GM10266 (cell line): ENCODE results near the gene KIFBP.

Experiments used
- DNase-seq: peaks from one replicate; pipeline ENCODE4 v3.0.0; 2012; ENCODE audit errors: extremely low spot score
- TF ChIP-seq, protein P1 (sequence below): IDR thresholded peaks from 2 replicates; pipeline ENCODE4 v1.5.1; 2012; ENCODE audit warnings: mild to moderate bottlenecking, low read depth; ENCODE audit not compliant: control insufficient read depth, insufficient read depth; ENCODE audit errors: missing control alignments

KIFBP gene

DNA sequence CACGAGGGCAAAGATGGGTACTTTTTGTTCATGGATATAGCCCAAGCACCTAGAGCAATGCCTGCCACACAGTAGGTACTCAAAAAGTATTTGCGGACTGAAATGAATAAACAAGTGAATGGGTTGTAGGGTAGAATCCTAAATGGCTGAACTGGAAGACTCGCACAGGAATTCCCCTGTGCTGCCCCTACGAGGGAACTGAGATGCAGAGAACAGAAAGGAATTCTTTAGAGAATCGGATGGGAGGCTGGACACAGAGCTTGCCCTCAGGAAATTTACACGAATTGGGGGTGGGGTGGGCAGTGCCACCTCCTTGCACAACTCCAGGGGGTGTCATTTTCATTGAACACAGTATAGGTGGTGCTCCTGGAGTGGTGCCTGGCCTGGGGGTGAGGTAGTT is 64.1 kb downstream of the KIFBP start:
- DNase-seq, result no peak
- TF ChIP-seq, protein P1, sequence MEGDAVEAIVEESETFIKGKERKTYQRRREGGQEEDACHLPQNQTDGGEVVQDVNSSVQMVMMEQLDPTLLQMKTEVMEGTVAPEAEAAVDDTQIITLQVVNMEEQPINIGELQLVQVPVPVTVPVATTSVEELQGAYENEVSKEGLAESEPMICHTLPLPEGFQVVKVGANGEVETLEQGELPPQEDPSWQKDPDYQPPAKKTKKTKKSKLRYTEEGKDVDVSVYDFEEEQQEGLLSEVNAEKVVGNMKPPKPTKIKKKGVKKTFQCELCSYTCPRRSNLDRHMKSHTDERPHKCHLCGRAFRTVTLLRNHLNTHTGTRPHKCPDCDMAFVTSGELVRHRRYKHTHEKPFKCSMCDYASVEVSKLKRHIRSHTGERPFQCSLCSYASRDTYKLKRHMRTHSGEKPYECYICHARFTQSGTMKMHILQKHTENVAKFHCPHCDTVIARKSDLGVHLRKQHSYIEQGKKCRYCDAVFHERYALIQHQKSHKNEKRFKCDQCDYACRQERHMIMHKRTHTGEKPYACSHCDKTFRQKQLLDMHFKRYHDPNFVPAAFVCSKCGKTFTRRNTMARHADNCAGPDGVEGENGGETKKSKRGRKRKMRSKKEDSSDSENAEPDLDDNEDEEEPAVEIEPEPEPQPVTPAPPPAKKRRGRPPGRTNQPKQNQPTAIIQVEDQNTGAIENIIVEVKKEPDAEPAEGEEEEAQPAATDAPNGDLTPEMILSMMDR, result no peak

DNA sequence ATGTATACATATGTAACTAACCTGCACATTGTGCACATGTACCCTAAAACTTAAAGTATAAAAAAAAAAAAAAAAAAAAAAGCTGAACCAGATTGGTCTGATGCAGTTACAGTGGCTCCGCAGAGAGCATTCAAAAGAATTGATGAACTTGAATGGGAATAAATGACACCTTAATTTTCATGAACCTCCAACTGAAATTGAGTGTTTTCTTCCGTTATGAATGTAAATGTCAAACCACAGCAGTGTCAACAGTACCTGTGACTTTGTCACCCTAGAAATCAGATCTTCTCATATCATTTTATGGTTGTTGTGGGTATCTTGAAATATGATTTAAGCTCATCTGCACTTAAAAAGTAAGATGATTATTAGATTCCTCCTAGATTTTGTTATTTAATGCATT is 66.6 kb downstream of the KIFBP start:
- no peak for DNase-seq
- TF ChIP-seq, protein P1, result no peak

DNA sequence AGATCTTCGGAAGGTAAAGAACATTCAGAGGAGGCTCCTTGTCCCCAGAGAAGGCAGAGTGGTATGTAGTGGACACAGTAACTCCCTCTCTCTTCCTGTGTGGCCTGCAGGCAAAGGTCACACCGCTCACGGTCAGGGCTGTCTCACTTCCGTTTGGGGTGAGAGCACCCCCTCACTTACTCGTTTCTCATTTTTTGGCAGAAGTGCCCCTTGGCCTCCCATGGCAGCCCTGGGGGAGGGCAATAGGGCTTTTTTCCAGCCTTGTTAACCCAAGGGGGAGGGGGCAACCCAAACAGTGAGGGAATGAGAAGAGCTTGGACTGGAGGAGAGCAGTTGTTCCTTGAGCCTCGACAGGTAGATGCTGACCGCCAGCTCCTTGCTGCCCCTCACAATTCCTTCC is 67.5 kb downstream of the KIFBP start:
- TF ChIP-seq, protein P1, result no peak

DNA sequence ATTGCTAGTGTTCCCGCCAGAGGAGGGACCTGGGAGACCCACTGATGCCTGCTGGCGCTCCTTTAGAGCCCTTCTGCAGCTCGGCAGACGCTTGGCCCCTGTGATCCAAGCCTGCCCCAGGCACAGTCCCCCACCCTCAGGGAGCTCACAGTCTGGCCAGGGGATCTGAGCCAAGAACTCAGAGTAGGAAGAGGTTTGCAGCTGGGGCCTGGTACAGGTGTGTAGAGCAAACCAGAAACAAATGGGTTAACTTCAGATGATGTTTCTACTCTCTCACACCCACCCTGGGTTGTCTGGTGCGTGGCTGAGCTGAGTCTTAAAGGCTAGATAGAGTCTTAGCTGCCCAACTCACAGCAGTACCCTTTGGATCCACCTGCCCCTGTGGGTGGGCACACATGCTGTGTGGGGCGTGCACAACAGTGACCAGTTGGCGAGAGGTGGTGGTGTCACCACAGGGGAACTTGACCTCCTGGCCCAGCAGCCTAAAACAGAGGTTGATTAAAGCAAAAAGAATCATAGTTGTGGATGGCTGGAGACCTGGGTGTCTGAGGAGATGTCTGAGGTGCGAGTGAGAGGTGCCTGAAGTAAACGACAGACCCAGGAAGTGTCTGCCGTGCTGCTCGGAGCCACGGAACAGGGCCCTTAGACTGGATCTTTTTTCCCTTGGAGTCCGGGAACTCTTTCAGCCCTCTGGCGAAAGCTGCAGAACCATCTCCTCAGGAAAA is 68.1 kb downstream of the KIFBP start:
- TF ChIP-seq, protein P1, result no peak
- no peak for DNase-seq

More for the DNA sequence above, 67.5 kb downstream of the KIFBP start:
- DNase-seq, result no peak

DNA sequence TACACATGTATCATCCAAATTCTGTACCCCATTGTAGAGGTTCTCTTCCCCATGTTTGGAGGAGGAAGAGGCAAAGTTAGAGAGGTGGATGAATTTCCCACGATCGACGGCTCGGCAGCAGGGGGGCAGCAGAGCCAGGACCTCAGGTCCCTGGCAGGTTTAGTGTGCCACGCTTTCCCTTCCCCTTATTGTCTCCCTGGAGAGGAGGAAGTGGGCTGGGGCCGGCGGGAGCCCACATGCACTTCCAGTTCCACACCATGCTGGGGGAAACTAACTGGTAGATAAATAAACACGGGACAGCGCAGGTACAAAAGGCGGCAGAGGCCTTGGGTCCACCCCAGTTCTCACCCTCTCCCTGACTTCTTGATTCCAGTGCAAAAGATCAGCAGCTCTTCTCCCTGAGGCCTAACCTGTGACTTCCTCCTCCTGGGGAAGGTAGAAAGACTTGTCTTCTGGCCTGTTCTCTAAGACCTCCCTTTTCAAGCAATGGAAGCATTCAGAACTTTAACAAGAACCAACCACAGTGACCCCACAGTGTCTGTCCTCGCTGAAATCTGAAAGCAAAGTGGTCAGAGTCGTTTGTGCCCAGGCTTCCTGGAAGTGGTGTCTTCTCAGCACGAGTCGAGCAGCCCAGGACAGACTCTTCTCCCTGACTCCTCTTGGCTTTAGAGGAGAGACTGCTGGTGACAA is 68.8 kb downstream of the KIFBP start:
- TF ChIP-seq, protein P1, result no peak
- no peak for DNase-seq

DNA sequence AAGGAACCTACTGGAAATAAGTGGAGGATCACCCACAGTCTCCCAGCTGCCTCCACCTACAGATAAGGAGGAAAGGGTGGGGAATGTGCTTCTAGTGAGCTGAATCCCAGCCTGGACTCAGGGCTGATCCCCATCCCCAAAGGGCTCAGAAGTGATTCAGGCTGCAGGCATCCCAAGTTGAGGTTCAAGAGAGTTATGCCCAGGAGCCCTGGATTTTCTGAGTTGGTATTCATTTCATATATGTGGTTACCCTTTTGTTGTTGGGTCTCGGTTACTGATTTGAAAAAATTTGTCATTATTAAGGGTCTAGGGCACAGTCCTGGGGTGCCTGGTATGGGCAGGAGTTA is 69.3 kb downstream of the KIFBP start:
- no peak for DNase-seq
- TF ChIP-seq, protein P1, result no peak

DNA sequence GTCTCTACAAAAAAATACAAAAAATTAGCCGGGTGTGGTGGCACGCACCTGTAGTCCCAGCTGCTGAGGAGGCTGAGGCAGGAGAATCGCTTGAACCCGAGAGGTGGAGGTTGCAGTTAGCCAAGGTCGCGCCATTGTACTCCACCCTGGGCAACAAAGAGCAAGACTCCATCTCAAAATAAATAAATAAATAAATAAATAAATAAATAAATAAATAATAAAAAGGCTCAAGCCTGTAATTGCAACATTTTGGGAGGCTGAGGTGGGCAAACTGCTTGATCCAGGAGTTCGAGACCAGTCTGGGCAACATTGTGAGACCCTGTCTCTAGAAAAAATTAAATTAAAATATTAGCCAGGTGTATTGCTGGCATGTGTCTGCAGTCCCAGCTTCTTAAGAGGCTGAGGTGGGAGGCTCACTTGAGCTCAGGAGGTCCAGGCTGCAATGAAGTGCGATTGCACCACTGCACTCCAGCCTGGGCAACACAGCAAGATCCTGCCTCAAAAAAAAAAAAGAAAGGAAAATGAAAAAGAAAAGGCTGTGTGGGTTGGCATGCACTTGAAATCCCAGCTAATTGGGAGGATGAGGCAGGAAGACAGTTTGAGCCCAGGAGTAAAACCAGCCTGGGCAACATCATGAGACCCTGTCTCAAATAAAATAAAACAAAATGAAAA is 71.7 kb downstream of the KIFBP start:
- DNase-seq, result no peak

More for the DNA sequence above, 71.7 kb downstream of the KIFBP start:
- TF ChIP-seq, protein P1, result no peak
